Right cardiac atrium (tissue), 5 donors: ENCODE data around the gene WWC2. TPM values are rescaled to one million over a fixed set of nuclear protein-coding genes. Genes with fewer than 3 reads are reported as not detected.

Experiments
- ATAC-seq, 2 donors: fragments of 200-7000 bp; cut with Tn5 transposase; one replicate each; pipeline versions ENCODE4 v1.8.0 to v1.9.1; 2020; ENCODE audit warnings: moderate library complexity in 2 of 2, mild to moderate bottlenecking in 1 of 2
- DNase-seq, 3 donors: peaks; one replicate each; pipeline ENCODE4 v3.0.0-alpha.2; 2020
- H3K27ac ChIP-seq: one replicate; pipeline ENCODE4 v1.5.1; 2013; ENCODE audit warnings: mild to moderate bottlenecking, low read length, control low read depth, moderate library complexity
- H3K27me3 ChIP-seq: one replicate; pipeline ENCODE4 v1.6.1; 2013; ENCODE audit not compliant: control insufficient read depth, insufficient read depth
- H3K4me1 ChIP-seq: one replicate; pipeline ENCODE4 v1.6.1; 2013; ENCODE audit warnings: low read length; ENCODE audit not compliant: control insufficient read depth, insufficient read depth
- H3K4me3 ChIP-seq: one replicate; pipeline ENCODE4 v1.5.1; 2013; ENCODE audit warnings: low read length, control low read depth
- H3K9me3 ChIP-seq: one replicate; pipeline ENCODE4 v1.6.1; 2013; ENCODE audit warnings: low read length; ENCODE audit not compliant: control insufficient read depth
- WGBS: extraction: QIAGEN DNeasy Blood & Tissue Kit; methylation state at CpG from one replicate; pipeline ENCODE4 v1.1.7; 2013; 5-methylcytosine and 5-hydroxymethylcytosine counted together
- intact Hi-C, 4 donors: fragments of 100-400 bp; cut with DNase I; formaldehyde crosslinking; loops; one replicate each; pipeline versions ENCODE4 v1.11.0 to v1.14.0; 2022 to 2023
- polyA plus RNA-seq: library from polyadenylated mRNA; stranded (reverse); fragments of 200-250 nt; gene quantifications from one replicate; pipeline ENCODE4 v1.2.3, GENCODE V29; 2013
- total RNA-seq, 4 donors: library from RNA; stranded (reverse); fragmentation: NEBNext Ultra II Directional; extraction: Animal tissue kit (Norgen Biotek cat#: 25700); gene quantifications; one replicate each; pipeline ENCODE4 v1.2.1, GENCODE V29; 2021
- donor health status: healthy with polysubstance abuse.
- donor health status: DM: no; HTN: yes; CAD: no.
- donor health status: DM: no; HTN: no; CAD: no.
- donor health status: DM: no; HTN: yes; CAD: no; lungs with severe emphysema.
- donor health status: DM: yes; HTN: yes; CAD: no.

Gene WWC2
- total and polyA plus RNA-seq, 5 donors = 7.3 to 39.2 (median 33.7) TPM

DNA sequence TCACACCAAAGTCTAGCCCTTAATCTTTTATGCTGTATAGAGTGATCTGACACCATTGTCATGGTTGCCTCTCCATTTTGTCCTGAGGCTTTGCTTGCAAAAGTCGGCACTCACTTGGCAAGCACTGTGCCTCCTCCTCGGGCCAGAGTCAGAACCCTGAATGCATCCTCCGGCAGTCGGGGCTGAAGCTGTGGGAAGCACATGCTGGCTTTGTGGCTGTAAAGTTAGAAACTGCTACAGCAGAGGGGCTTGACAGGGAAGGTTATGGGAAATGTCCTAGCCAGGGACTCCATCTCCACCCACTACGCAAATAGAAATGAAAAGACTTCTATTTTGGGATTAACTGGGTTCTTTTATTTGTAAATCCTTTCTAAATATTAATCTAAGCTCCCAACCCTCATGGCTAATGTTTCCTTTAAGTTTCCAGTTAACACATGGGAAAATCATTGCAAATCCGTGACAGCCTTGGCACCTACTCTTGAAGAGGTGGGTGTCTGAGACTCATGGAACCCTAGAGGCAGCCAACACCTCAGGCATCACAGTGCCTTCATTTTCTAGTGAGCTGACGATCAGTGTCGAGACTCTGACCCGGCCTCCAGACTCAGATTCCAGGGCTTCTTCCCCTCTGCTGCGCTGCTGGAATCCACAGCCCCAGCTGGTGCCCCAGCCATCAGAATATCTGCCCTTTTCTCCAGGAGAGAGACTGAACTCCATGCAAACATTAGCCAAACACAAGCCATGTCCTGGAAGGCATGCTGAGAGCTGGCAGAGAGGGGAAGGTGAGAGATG is 231.1 kb downstream of the WWC2 start:
- ATAC-seq (no peak), DNase-seq (no peak)
- Histone ChIP-seq H3K4me1 (no peaks in the 10 kb centered on the region), H3K27me3 (no peaks in the 10 kb centered on the region), H3K4me3 (no peak overlapping the region), H3K27ac (no peak overlapping the region), H3K9me3 (no peaks in the 10 kb centered on the region)
- intact Hi-C loops = no loop called here
- 69% methylated on average over 10 of the region's 10 CpGs for WGBS

DNA sequence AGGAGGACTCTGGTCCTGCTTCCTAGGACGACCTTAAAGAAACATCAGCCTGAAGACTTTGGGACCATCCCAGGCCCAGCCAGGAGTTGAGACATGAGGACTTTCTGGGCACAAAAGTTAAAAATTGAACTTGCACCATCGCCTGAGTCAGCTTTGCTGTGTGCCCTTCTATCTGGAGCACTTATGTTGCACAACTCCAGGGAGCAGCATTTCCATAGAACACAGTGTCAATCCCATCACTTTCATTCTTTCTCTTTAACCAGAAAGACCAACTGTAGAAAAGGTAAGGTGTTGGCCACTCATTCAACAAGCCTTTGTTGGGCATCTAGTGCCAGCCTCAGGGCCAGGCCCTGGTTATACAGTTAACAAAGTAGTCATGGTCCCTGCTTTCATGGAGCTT is 231.8 kb downstream of the WWC2 start:
- WGBS = 92% methylated on average over 2 of the region's 2 CpGs
- no peak overlapping the region for H3K27ac ChIP-seq
- intact Hi-C loops = no loop called here
- ATAC-seq (no peak), DNase-seq (no peak)
- H3K27me3 ChIP-seq = no peaks in the 10 kb centered on the region
- H3K4me1 ChIP-seq = peaks cover 4% of the 10 kb centered on the region
- no peaks in the 10 kb centered on the region for H3K9me3 ChIP-seq
- H3K4me3 ChIP-seq = no peak overlapping the region

DNA sequence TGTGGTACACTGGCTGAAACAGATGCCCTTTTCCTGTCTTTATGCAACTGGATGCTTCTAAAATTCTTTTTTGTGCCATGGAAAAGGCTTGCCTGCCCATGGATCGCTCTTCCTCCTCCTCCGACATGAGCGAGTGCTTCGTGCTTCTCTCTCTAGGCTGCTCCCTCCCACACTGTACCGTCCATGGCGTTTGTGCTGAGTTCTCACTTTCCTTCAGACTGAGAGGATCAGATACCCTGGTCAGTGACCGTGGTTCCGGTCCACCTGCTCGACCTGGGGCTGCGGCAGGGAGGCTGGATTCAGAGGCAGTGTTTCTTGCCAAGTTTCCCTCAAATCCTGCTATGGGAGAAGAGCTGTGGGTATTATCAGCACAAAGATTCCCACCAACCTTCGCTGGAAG is 233.4 kb downstream of the WWC2 start:
- ATAC-seq (no peak), DNase-seq (no peak)
- WGBS = 72% methylated on average over 11 of the region's 11 CpGs
- Histone ChIP-seq H3K4me3 (no peak overlapping the region), H3K9me3 (no peaks in the 10 kb centered on the region), H3K4me1 (peaks cover 4% of the 10 kb centered on the region), H3K27ac (no peak overlapping the region), H3K27me3 (no peaks in the 10 kb centered on the region)
- intact Hi-C loops = no loop called here

DNA sequence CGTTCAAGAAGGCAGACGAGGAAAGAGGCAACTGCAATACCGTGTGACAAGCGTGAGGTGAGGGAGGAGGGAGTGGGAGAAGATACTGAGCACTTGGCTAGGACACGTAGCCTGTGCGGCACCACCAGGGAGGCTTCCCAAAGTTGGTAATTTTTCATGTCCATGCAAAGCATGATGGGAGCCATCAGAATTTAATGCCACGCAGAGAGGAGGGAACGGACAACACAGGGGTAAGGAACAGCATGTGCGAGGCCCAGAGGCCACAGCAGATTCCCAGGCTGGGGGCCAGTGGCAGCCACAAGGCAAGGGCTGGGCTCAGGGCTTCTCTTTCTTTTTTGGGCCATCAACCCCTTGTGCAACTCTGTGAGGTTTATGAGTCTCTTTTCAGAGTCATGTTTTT is 234.1 kb downstream of the WWC2 start:
- Histone ChIP-seq H3K27ac (no peak overlapping the region), H3K9me3 (no peaks in the 10 kb centered on the region), H3K27me3 (no peaks in the 10 kb centered on the region), H3K4me1 (peaks cover 4% of the 10 kb centered on the region), H3K4me3 (no peak overlapping the region)
- WGBS = 91% methylated on average over 9 of the region's 9 CpGs
- ATAC-seq (no peak), DNase-seq (no peak)
- intact Hi-C loops = no loop called here

DNA sequence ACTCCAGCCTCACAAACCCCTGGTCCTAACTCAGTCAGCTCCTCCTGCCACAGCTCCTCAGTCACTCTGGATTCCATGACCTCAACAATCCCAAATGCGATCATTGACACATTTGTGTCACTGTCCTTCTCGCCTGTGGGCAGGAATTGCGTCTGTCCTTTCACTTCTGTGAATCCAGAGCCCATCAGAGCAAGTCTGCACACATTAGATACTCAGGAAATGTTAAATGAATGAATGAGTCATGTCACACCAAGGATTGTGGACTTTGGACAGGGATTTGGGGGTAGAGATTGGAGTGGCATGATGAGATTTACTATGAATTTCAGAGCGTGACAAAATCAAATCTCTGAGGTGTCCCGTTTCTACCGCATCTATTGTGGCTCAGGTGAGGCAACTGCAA is 234.9 kb downstream of the WWC2 start:
- ATAC-seq = no peak
- H3K27ac ChIP-seq = no peak overlapping the region
- H3K9me3 ChIP-seq = no peaks in the 10 kb centered on the region
- H3K4me1 ChIP-seq = peaks cover 4% of the 10 kb centered on the region
- intact Hi-C loops = no loop called here
- DNase-seq = no peak
- H3K4me3 ChIP-seq = no peak overlapping the region
- no peaks in the 10 kb centered on the region for H3K27me3 ChIP-seq
- 88% methylated on average over 6 of the region's 6 CpGs for WGBS

DNA sequence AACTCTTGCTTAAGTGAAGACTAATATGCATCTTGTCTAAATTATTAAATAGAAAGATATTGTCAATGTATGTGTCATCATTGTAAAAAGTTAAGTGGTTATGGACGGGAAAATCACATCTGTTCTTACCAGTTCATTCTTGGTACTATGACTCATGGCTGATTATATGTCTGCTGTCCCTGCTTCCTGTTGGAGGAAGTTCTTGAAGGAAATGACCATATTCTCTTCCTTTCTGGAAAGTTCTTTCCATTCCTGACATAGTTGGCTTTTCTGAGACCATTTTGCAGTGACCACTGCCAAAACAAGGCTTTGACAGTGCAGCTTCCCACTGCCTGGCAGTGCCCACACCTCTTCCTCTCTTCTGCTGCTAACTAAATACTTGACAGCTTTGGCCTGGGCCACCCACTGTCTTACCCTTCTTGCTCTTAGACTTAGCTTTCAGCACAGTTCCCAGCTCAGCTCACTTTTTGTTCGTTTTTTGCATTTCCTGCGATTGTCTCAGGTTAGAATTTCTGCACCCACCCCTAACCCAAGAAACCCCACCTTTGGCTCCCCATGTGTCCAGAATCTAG is 236.4 kb downstream of the WWC2 start:
- Histone ChIP-seq H3K9me3 (no peaks in the 10 kb centered on the region), H3K27ac (no peak overlapping the region), H3K4me1 (peaks cover 4% of the 10 kb centered on the region), H3K4me3 (no peak overlapping the region), H3K27me3 (no peaks in the 10 kb centered on the region)
- DNase-seq (no peak), ATAC-seq (peak in 1 of 2 donors; percentile 47)
- intact Hi-C loops = no loop called here
- 52% methylated on average over 3 of the region's 3 CpGs for WGBS

DNA sequence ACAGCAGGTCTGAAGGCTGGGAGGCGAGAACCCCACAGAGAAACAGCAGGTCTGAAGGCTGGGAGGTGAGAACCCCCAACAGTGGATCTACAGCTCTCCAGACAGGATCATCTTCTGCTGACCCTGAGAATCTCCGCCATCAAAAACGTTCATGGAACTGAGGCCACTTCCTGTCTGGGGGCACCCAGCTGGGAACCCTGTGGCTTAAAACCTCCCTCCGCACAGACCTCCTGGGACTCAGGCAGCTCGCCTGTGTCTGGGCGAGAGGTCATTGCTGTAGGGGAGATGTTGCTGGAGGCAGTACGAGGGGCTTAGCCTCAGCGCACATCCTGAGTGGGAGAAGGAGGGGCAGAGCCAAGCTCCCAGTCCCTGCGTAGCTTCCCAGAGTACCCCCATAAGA is 238.3 kb downstream of the WWC2 start:
- no peaks in the 10 kb centered on the region for H3K9me3 ChIP-seq
- H3K27me3 ChIP-seq = no peaks in the 10 kb centered on the region
- H3K27ac ChIP-seq = no peak overlapping the region
- intact Hi-C loops = no loop called here
- H3K4me3 ChIP-seq = no peak overlapping the region
- DNase-seq = no peak
- no peak for ATAC-seq
- peaks cover 4% of the 10 kb centered on the region for H3K4me1 ChIP-seq
- 79% methylated on average over 9 of the region's 9 CpGs for WGBS

DNA sequence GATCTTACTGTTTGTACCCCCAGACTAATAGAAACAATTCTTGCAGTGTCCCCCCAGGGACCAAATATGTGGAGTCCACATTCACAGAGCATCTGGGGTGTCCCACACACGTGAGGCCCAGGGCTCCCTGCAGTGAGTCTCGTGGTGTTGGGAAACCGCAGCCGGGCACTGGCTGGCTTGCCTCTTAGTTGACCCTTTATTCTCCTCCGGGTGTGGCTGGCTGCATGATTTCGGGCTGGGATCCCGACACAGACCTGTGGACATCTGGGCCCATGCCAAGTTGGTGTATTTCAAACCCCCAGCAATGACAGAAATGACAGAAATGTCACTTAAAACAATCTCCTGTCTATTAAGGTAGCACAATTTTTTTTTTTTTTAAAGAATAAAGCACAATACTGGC is 238.8 kb downstream of the WWC2 start:
- H3K27me3 ChIP-seq = no peaks in the 10 kb centered on the region
- H3K4me1 ChIP-seq = peaks cover 4% of the 10 kb centered on the region
- intact Hi-C loops = no loop called here
- no peak overlapping the region for H3K4me3 ChIP-seq
- no peak overlapping the region for H3K27ac ChIP-seq
- ATAC-seq = no peak
- DNase-seq = no peak
- 85% methylated on average over 7 of the region's 7 CpGs for WGBS
- no peaks in the 10 kb centered on the region for H3K9me3 ChIP-seq

DNA sequence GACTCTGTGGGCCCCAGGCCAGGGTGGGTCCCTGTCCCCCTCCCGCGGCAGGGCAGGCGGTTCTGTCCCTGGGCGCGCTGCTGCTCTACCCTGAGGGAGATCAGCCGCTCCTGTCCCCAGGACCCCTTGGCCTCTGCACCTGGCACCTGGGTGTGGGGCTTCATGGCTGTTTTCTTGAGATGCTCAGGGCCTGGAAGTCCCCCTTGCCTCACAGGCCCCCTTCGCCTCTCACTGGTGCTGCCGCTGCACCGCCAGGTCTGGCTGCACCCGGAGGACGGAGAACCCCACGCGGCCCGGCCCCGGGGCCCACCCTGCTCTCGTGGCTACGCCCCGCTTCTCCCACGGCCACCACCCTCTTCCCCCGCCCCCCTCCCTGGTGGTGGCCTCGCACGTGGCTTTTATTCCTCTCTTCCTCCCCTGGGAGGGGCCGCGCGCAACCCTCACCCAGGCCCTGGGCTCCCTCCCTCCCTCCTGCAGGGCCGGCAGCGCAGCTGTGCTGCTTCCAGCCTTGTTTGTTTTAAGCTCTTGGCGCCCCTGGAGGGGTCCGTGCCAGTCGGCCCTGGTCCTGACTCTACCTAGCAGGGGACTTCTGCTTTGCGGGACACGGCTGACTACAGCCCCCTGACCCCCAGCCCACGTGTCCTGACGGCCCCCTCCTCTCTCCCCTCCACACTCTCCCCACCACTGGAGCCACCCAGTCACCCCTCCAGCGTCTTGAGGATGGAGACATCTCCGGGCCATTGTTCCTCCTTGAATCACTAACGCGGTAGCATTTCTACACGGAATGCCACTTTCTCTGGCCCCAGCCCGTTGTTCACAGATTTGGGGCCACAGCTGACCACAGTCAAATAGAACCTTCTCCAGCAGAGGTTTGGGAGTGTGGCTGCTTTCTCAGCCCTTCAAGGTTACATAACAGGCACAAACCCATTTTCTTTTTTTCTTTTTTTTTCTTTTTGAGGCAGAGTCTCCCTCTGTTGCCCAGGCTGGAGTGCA is 243.8 kb downstream of the WWC2 start:
- H3K4me3 ChIP-seq = peak overlapping the region; percentile 17
- peak; percentile 54 to 55 for ATAC-seq

DNA sequence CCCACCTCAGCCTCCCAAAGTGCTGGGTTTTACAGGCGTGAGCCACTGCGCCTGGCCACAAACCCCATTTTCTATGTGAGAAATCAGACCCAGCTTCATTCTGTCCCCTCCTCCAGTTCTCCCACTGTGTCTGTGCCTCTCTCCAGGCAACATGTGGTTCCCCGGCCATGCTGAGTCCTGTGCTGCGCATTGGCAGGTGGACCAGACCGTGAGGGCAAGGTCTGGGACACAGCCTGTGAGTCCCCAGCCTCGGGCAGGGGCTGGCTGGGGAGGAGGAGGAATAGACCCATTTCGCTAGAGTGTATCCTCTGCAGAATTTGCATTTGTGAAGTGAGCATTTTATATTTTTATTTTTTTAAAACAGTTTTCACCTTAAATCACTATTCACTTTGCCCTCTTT is 244.7 kb downstream of the WWC2 start:
- Histone ChIP-seq H3K27ac (no peak overlapping the region), H3K27me3 (no peaks in the 10 kb centered on the region), H3K4me1 (no peaks in the 10 kb centered on the region), H3K4me3 (no peak overlapping the region), H3K9me3 (no peaks in the 10 kb centered on the region)
- 88% methylated on average over 7 of the region's 7 CpGs for WGBS
- no peak for DNase-seq
- no peak for ATAC-seq
- intact Hi-C loops = no loop called here

More for the DNA sequence above, 243.8 kb downstream of the WWC2 start:
- H3K27ac ChIP-seq = no peak overlapping the region
- intact Hi-C loops = no loop called here
- H3K4me1 ChIP-seq = no peaks in the 10 kb centered on the region
- no peaks in the 10 kb centered on the region for H3K27me3 ChIP-seq
- no peaks in the 10 kb centered on the region for H3K9me3 ChIP-seq
- peak in 2 of 3 donors; percentile 59 to 62 for DNase-seq
- 32% methylated on average over 40 of the region's 40 CpGs for WGBS
